Measurements from ENCODE around the gene PTPRN2. TPM values are rescaled to one million over a fixed set of nuclear protein-coding genes. Genes with fewer than 3 reads are reported as not detected.

Gene PTPRN2
- total and polyA plus RNA-seq, 2 of the 13 experiments (the other 11 are each of a cell fraction or from before 2014, with no cell fraction given), result 2.5 to 24.2 TPM

GRCh38 chr7:158085741-158086695, 501.6 kb downstream of the PTPRN2 start:
- Histone ChIP-seq H3K4me1 (ENCODE audit: insufficient read depth, low read length) (peaks cover 12% of the 10 kb centered on the region), H3K27ac (ENCODE audit: extremely low read length, insufficient read depth, low read length) (no peak overlapping the region), H3K4me2 (ENCODE audit: low read depth, low read length) (no peak overlapping the region), H3K4me3 (replicated peaks in 1 of 3; ENCODE audit: insufficient read depth in 1 of 3, low read depth in 2 of 3, low read length in 3 of 3) (no peak overlapping the region), H3K79me2 (ENCODE audit: insufficient read depth, low read length) (no peaks in the 10 kb centered on the region), H3K9ac (ENCODE audit: insufficient read depth, low read depth, low read length) (no peak overlapping the region), H2AFZ (ENCODE audit: low read length) (no peak overlapping the region), H3K36me3 (replicated peaks in 1 of 2; ENCODE audit: control insufficient read depth in 1 of 2, insufficient read depth in 2 of 2, low read length in 2 of 2) (no peaks in the 10 kb centered on the region), H3K27me3 (ENCODE audit: control insufficient read depth in 1 of 2, insufficient read depth in 2 of 2, low read length in 2 of 2) (no peaks in the 10 kb centered on the region), H4K20me1 (ENCODE audit: insufficient read depth, low read length) (0 out of 2 replicates have a peak, but pooled peaks cover 3% of the 10 kb centered on the region), H3K9me3 (ENCODE audit: low read length) (no peaks in the 10 kb centered on the region)
- FAIRE-seq, result no peak
- no peak for ATAC-seq
- CTCF ChIA-PET (ENCODE audit: low intra/inter-chr PET ratio, low total read pairs), result no interaction called here
- no TSS peak for BruUV-seq (replicated peaks)
- POLR2A ChIA-PET, result no interaction called here
- WGBS (ENCODE audit: low lambda C conversion rate), result 85% methylated on average over 30 of the region's 30 CpGs
- in situ Hi-C loops (cut with HindIII; ENCODE audit: extremely low pct_ligation_motif_present, low pct_unique_long_range_greater_than_20kb) (no loop called here), intact Hi-C loops (cut with micrococcal nuclease; ENCODE audit: unreplicated experiment) (no loop called here)
- DNase-seq (ENCODE audit: low spot score), result no peak
- no peak for TF ChIP-seq SUZ12 (IDR thresholded peaks at IDR 0.05; ENCODE audit: low read depth, low read length)
- TF ChIP-seq ZNF646 (CRISPR knock-in tag; IDR thresholded peaks at IDR 0.05), result no peak
- TF ChIP-seq POLR2G (IDR thresholded peaks at IDR 0.05; ENCODE audit: low read depth, low read length), result no peak
- no peak for TF ChIP-seq FOXO4 (CRISPR knock-in tag; conservative IDR thresholded peaks at IDR 0.05)
- TF ChIP-seq FOSL1 (CRISPR knock-in tag; IDR thresholded peaks at IDR 0.05; ENCODE audit: borderline replicate concordance), result no peak
- TF ChIP-seq POLR2AphosphoS5 (IDR thresholded peaks at IDR 0.05; ENCODE audit: low read depth, low read length), result no peak
- TF ChIP-seq TFDP2 (CRISPR knock-in tag; IDR thresholded peaks at IDR 0.05), result no peak
- TF ChIP-seq MTA3 (CRISPR knock-in tag; IDR thresholded peaks at IDR 0.05), result no peak
- TF ChIP-seq NR0B2 (CRISPR knock-in tag; IDR thresholded peaks at IDR 0.05), result no peak
- TF ChIP-seq NFIB (CRISPR knock-in tag; IDR thresholded peaks at IDR 0.05; ENCODE audit: borderline replicate concordance), result no peak
- TF ChIP-seq ATF5 (CRISPR knock-in tag; IDR thresholded peaks at IDR 0.05; ENCODE audit: low read depth), result no peak
- TF ChIP-seq KDM6A (CRISPR knock-in tag; IDR thresholded peaks at IDR 0.05; ENCODE audit: low read depth), result no peak
